Omental fat pad (tissue), 4 donors: ENCODE results near the gene UGT1A1. TPM values are rescaled to one million over a fixed set of nuclear protein-coding genes. Genes with fewer than 3 reads are reported as not detected.

Source experiments
- ATAC-seq: fragments of 150-250 bp; one replicate; pipeline ENCODE4 v1.9.1; 2016; ENCODE audit warnings: mild to moderate bottlenecking, moderate library complexity; ENCODE audit not compliant: low FRiP score
- DNase-seq: peaks from one replicate; pipeline ENCODE4 v3.0.0-alpha.2; 2019; ENCODE audit warnings: low spot score
- total RNA-seq, 4 donors: library from RNA; depleted of rRNA; stranded (reverse); fragments of >200 nt; gene quantifications; one replicate each; pipeline ENCODE4 v1.1.0, GENCODE V29; 2016
- TF ChIP-seq, protein P1 (sequence below), 3 donors: fragments of 450-650 bp; IDR thresholded peaks; one replicate each; pipeline ENCODE4 v1.5.1; 2016 to 2017; ENCODE audit warnings: antibody characterized with exemption in 3 of 3, mild to moderate bottlenecking in 3 of 3, moderate library complexity in 2 of 3

UGT1A1 gene
- total RNA-seq, 4 donors from 2014 or later = not detected

DNA sequence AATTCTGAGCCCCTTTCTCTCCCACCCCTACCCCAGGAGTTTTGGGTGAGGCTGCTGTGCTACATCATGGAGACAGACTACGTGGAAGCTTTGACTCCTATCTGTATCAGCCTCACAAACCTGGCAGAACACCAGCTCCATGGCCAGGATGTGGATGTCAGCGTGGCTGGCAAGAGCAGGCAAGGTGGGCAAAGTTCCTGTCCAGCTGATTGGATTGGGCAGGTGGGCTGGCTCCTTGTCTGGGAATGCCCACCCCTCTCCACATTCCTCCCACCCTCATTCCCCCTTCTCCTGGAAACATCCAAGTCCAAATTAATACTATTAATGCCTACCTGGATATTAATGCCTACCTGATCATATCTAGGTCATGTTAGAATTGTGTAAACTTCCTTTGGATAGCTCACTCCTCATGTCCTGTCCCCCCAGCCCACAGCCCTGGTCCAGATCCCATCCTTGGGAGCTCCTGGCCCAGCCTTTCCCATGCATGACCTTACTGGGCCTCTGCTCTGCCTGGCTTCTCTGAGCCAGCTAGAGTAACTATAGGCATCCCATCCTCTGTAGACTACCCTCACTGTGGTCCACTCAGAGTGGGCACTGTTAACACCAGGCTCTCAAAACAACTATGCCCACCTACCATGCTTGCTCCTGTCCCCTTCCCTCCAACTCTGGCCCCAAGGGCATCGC, 42.2 kb downstream of the UGT1A1 start:
- DNase-seq = no peak
- TF ChIP-seq, protein P1, sequence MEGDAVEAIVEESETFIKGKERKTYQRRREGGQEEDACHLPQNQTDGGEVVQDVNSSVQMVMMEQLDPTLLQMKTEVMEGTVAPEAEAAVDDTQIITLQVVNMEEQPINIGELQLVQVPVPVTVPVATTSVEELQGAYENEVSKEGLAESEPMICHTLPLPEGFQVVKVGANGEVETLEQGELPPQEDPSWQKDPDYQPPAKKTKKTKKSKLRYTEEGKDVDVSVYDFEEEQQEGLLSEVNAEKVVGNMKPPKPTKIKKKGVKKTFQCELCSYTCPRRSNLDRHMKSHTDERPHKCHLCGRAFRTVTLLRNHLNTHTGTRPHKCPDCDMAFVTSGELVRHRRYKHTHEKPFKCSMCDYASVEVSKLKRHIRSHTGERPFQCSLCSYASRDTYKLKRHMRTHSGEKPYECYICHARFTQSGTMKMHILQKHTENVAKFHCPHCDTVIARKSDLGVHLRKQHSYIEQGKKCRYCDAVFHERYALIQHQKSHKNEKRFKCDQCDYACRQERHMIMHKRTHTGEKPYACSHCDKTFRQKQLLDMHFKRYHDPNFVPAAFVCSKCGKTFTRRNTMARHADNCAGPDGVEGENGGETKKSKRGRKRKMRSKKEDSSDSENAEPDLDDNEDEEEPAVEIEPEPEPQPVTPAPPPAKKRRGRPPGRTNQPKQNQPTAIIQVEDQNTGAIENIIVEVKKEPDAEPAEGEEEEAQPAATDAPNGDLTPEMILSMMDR (IDR thresholded peaks at IDR 0.05) = no peak

DNA sequence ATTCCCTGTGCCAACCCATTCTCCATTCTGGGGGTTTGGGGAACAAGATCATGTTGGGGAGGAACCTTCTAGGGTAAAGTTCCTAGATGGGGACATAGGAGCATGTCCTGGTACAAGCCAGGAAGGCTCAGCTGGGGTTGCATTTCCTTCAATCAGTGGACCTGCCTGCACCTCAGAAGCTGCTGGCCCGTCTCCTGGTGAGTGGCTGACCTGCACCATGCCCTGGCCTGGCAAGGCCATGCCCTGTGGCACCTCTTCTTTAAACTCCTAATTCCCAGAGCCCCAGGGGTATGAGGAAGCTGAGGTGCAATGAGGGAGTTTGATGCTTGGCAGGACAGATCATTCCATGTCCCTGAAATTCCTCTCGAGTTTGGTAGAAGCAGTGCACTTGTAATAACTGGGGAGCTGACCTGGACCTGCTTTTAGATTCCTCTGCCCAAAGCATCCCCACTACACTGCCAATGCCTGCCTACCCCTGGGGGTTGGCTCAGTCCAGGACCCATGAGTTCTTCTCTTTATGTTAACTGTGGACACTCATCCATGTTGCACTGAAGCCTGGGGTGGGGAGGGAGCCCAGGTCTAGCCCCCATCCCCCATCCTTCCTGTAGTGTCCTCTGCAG, 43.3 kb downstream of the UGT1A1 start:
- ATAC-seq = no peak
- TF ChIP-seq, protein P1 (IDR thresholded peaks at IDR 0.05) = no peak
- no peak for DNase-seq

More for the DNA sequence above, 42.2 kb downstream of the UGT1A1 start:
- no peak for ATAC-seq

DNA sequence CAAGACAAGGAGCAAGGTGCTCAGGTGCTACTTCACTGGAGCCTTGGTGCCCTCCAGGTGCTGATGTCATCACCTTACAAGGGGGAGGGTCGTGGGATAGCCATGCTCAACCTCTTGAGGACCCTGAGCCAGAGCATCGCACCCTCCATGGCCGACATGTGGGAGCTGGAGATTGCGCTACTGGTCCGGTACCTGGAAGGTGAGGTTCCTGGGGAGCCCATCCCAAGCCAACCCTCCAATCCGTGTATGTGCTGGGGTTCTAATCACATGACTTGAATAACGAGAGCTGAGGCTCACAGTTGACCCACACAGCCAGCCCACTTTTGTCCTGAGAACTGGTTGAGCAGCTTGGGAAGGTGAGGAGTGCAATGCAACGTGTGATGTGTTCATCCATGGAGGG, 43.9 kb downstream of the UGT1A1 start:
- TF ChIP-seq, protein P1 (IDR thresholded peaks at IDR 0.05) = no peak
- ATAC-seq (no peak), DNase-seq (no peak)

DNA sequence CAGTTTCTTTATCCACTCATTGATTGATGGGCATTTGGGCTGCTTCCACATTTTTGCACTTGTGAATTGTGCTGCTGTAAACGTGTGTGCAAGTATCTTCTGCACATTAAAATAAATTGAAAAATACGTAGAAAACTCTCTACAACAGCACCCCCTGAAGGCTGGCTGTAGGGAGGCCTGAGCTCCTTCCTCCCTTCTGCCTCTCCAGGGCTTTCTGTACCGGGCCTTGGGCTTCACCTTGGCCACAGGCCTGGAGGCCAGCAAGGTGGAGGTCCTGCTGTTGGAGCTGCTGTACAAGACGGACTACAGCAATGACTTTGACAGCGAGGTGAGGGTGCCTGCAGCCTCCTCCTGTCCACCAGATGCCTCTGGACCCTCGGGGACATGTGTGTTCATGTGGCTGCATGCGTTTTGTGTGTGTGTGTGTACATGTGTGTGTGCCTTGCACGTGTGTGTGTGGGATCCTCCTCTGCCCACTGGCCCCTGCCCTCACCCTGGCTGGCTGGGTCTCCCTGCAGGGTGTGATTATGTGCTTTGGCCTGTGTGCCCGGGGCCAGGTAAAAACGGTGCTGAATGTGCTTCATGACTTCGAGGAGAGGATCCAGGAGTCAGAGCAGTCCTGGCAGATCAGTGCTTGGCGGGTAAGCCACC, 47.3 kb downstream of the UGT1A1 start:
- ATAC-seq = no peak
- TF ChIP-seq, protein P1 (IDR thresholded peaks at IDR 0.05) = no peak
- no peak for DNase-seq

DNA sequence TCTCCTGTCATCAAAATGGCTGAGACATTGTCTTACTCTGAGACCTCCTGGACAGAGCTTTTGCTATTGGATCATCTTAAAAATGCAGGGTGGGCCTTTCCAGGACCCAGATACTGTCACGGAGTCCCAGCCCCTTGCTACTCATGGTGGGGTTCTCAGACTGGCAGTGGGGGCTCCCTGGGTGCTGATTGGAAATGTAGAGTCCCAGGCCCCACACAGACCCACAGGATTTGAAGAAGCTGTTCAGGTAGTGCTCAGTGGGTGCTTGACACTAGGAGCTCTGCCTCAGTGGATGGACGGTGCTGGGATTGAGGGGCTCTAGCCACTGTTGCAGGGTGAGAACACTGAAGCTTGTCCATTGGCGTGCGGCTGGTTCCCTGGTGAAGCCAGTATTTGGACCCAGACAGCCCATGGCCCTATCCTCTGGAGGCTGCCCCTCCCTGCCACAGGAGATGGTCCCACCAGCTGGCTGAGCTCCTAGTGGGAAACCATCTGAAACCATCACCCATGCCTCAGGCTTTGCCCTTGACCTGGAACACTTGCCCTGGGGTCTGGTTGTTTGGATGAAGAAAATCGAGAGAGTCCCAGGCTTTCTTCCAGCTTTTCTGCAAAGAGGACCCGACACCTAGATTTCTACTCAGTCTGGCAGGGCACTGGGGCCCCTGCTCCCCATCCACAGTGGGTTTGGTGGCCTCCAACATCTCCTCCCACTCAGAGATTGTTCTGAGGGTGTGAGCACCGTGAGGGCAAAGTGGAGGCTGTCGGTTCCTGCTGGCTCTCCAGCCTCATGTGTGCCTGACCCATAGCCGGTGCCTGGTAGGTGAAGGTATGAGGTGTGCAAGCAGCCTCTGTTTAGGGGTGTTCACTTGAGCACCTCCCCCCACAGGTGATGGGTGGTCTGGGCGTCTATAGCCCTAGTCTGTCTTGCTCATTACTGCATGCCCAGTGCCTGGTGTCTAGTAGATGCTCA, 48.2 kb downstream of the UGT1A1 start:
- TF ChIP-seq, protein P1 (IDR thresholded peaks at IDR 0.05) = no peak
- no peak for DNase-seq
- no peak for ATAC-seq

DNA sequence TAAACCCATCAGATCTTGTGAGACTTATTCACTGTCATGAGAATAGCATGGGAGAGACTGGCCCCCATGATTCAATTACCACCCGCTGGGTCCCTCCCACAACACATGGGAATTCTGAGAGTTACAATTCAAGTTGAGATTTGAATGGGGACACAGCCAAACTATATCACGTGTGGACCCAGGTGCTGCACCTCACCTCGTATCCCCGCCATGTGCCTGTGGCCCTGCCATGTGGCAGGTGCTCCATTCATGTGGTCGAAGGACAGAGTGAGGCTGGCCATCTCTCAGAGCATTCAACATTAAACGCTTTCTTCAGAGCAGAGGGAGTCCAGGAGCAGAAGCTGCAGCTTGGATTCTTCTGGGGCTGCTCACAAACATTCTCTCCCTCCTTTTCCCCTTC, 50.3 kb downstream of the UGT1A1 start:
- ATAC-seq = no peak
- DNase-seq = no peak

More for the DNA sequence above, 50.3 kb downstream of the UGT1A1 start:
- TF ChIP-seq, protein P1 (IDR thresholded peaks at IDR 0.05) = no peak
